Neural progenitor cell (in vitro differentiated cells): Measurements from ENCODE around the gene ANKRD28. TPM values are rescaled to one million over a fixed set of nuclear protein-coding genes. Genes with fewer than 3 reads are reported as not detected.

Experiments
- DNase-seq: peaks from one replicate; pipeline ENCODE4 v3.0.0-alpha.2; 2016; ENCODE audit warnings: low spot score
- H2AFZ ChIP-seq: fragments of 200-600 bp; sonication (generic); replicated peaks from 2 replicates; pipeline ENCODE4 v1.6.1; 2016; ENCODE audit warnings: antibody characterized with exemption
- H3F3A ChIP-seq: fragments of 200-600 bp; sonication (generic); 2 replicates; pipeline ENCODE4 v1.6.1; 2016; ENCODE audit warnings: antibody characterized with exemption, low read depth
- H3K27ac ChIP-seq: fragments of 200-600 bp; sonication (generic); 2 replicates; pipeline ENCODE4 v1.5.1; 2016; ENCODE audit warnings: mild to moderate bottlenecking
- H3K27me3 ChIP-seq: fragments of 200-600 bp; sonication (generic); 2 replicates; pipeline ENCODE4 v1.6.1; 2016; ENCODE audit warnings: mild to moderate bottlenecking, moderate library complexity
- H3K36me3 ChIP-seq: fragments of 200-600 bp; sonication (generic); 2 replicates; pipeline ENCODE4 v1.5.1; 2016
- H3K4me1 ChIP-seq: fragments of 200-600 bp; sonication (generic); 2 replicates; pipeline ENCODE4 v1.6.1; 2016; ENCODE audit warnings: mixed run types
- H3K4me2 ChIP-seq: fragments of 200-600 bp; sonication (generic); 2 replicates; pipeline ENCODE4 v1.6.1; 2016
- H3K4me3 ChIP-seq: fragments of 200-600 bp; sonication (generic); 2 replicates; pipeline ENCODE4 v1.5.1; 2016
- H3K79me2 ChIP-seq: fragments of 200-600 bp; sonication (generic); 2 replicates; pipeline ENCODE4 v1.6.1; 2016; ENCODE audit warnings: low read depth
- H3K9ac ChIP-seq: fragments of 200-600 bp; sonication (generic); 2 replicates; pipeline ENCODE4 v1.6.1; 2016
- H3K9me3 ChIP-seq: fragments of 200-600 bp; sonication (generic); 2 replicates; pipeline ENCODE4 v1.5.1; 2016; ENCODE audit warnings: low read depth
- H4K20me1 ChIP-seq: fragments of 200-600 bp; sonication (generic); 2 replicates; pipeline ENCODE4 v1.6.1; 2016; ENCODE audit warnings: low read depth
- H3K27ac Mint-ChIP-seq: 3 replicates; pipeline ENCODE4 v1.8.0; 2021; ENCODE audit warnings: mixed read lengths
- H3K27me3 Mint-ChIP-seq: 2 replicates; pipeline ENCODE4 v1.8.0; 2022; ENCODE audit warnings: low read depth, mild to moderate bottlenecking, inconsistent platforms, moderate library complexity, mixed read lengths; ENCODE audit not compliant: insufficient read depth
- H3K36me3 Mint-ChIP-seq: 3 replicates; pipeline ENCODE4 v1.8.0; 2021; ENCODE audit warnings: mixed read lengths
- H3K4me1 Mint-ChIP-seq: 3 replicates; pipeline ENCODE4 v1.8.0; 2021; ENCODE audit warnings: mixed read lengths
- H3K4me3 Mint-ChIP-seq: 3 replicates; pipeline ENCODE4 v1.8.0; 2021; ENCODE audit warnings: mild to moderate bottlenecking, moderate library complexity, mixed read lengths
- H3K9me3 Mint-ChIP-seq: 3 replicates; pipeline ENCODE4 v1.8.0; 2020; ENCODE audit warnings: mixed read lengths
- EZH2 ChIP-seq: fragments of 200-600 bp; sonication (generic); IDR thresholded peaks from 2 replicates; pipeline ENCODE4 v1.6.1; 2017; ENCODE audit warnings: antibody characterized with exemption, mild to moderate bottlenecking, moderate library complexity
- EZH2phosphoT487 ChIP-seq: fragments of 200-600 bp; sonication (generic); IDR thresholded peaks from 2 replicates; pipeline ENCODE4 v1.6.1; 2017; ENCODE audit warnings: antibody characterized with exemption
- total RNA-seq: library from RNA; depleted of rRNA; stranded (reverse); fragments of >200 nt; gene quantifications from 2 replicates; pipeline ENCODE4 v1.2.3, GENCODE V29; 2015; ENCODE audit warnings: low replicate concordance
- TF ChIP-seq, protein P1 (sequence below): fragments of 200-600 bp; sonication (generic); IDR thresholded peaks from 2 replicates; pipeline ENCODE4 v1.5.1; 2017; ENCODE audit warnings: antibody characterized with exemption, mild to moderate bottlenecking

The ANKRD28 gene
- total RNA-seq, 1 donor from 2014 or later, result 36.4 TPM

- no peak for DNase-seq
- Histone ChIP-seq H3K4me3 (no peak overlapping the region), H3K36me3 (peaks cover 5% of the 10 kb centered on the region), H3K79me2 (no peaks in the 10 kb centered on the region), H3K27ac (no peak overlapping the region), H3K9ac (no peak overlapping the region), H3K9me3 (no peaks in the 10 kb centered on the region), H2AFZ (no peak overlapping the region), H3K27me3 (no peaks in the 10 kb centered on the region), H4K20me1 (peaks cover 11% of the 10 kb centered on the region), H3K4me2 (no peak overlapping the region), H3F3A (peaks cover 12% of the 10 kb centered on the region), H3K4me1 (peaks cover 21% of the 10 kb centered on the region)
- TF ChIP-seq, protein P1, sequence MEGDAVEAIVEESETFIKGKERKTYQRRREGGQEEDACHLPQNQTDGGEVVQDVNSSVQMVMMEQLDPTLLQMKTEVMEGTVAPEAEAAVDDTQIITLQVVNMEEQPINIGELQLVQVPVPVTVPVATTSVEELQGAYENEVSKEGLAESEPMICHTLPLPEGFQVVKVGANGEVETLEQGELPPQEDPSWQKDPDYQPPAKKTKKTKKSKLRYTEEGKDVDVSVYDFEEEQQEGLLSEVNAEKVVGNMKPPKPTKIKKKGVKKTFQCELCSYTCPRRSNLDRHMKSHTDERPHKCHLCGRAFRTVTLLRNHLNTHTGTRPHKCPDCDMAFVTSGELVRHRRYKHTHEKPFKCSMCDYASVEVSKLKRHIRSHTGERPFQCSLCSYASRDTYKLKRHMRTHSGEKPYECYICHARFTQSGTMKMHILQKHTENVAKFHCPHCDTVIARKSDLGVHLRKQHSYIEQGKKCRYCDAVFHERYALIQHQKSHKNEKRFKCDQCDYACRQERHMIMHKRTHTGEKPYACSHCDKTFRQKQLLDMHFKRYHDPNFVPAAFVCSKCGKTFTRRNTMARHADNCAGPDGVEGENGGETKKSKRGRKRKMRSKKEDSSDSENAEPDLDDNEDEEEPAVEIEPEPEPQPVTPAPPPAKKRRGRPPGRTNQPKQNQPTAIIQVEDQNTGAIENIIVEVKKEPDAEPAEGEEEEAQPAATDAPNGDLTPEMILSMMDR, result no peak
- no peak for TF ChIP-seq EZH2
- no peak for TF ChIP-seq EZH2phosphoT487
- peaks cover 8% of the 10 kb centered on the region for H3K36me3 Mint-ChIP-seq
- no peak overlapping the region for H3K27ac Mint-ChIP-seq
- no peak overlapping the region for H3K4me3 Mint-ChIP-seq
- peaks cover 7% of the 10 kb centered on the region for H3K4me1 Mint-ChIP-seq
- H3K27me3 Mint-ChIP-seq, result no peaks in the 10 kb centered on the region
- no peaks in the 10 kb centered on the region for H3K9me3 Mint-ChIP-seq
Observed at GRCh38 chr3:15755181-15755580, 42.6 kb downstream of the ANKRD28 start.

- no peak overlapping the region for H3K4me3 ChIP-seq
- H3K27ac ChIP-seq, result no peak overlapping the region
- H3K9ac ChIP-seq, result no peak overlapping the region
- peaks cover 11% of the 10 kb centered on the region for H4K20me1 ChIP-seq
- peaks cover 5% of the 10 kb centered on the region for H3K36me3 ChIP-seq
- Mint-ChIP-seq H3K4me1 (peaks cover 7% of the 10 kb centered on the region), H3K27me3 (no peaks in the 10 kb centered on the region), H3K36me3 (peaks cover 16% of the 10 kb centered on the region), H3K27ac (no peak overlapping the region), H3K9me3 (peaks cover 5% of the 10 kb centered on the region), H3K4me3 (no peak overlapping the region)
- H3K4me1 ChIP-seq, result peaks cover 21% of the 10 kb centered on the region
- no peaks in the 10 kb centered on the region for H3K27me3 ChIP-seq
- TF ChIP-seq EZH2 (no peak), EZH2phosphoT487 (no peak)
- TF ChIP-seq, protein P1, result no peak
- no peak for DNase-seq
- no peaks in the 10 kb centered on the region for H3K9me3 ChIP-seq
- H2AFZ ChIP-seq, result no peak overlapping the region
- H3K79me2 ChIP-seq, result no peaks in the 10 kb centered on the region
- no peak overlapping the region for H3K4me2 ChIP-seq
- peaks cover 12% of the 10 kb centered on the region for H3F3A ChIP-seq
Observed at GRCh38 chr3:15754047-15754446, 43.7 kb downstream of the ANKRD28 start.

GRCh38 chr3:15753056-15753710 lies 44.6 kb downstream of the ANKRD28 start:
- peaks cover 11% of the 10 kb centered on the region for H4K20me1 ChIP-seq
- peak overlapping the region; percentile 59 for H3K27ac ChIP-seq
- peaks cover 5% of the 10 kb centered on the region for H3K36me3 ChIP-seq
- no peaks in the 10 kb centered on the region for H3K27me3 ChIP-seq
- Mint-ChIP-seq H3K4me1 (peaks cover 7% of the 10 kb centered on the region), H3K9me3 (peaks cover 5% of the 10 kb centered on the region), H3K27ac (no peak overlapping the region), H3K27me3 (no peaks in the 10 kb centered on the region), H3K4me3 (no peak overlapping the region), H3K36me3 (peaks cover 22% of the 10 kb centered on the region)
- H3K9me3 ChIP-seq, result no peaks in the 10 kb centered on the region
- no peak overlapping the region for H2AFZ ChIP-seq
- DNase-seq, result peak; percentile 43
- H3K79me2 ChIP-seq, result no peaks in the 10 kb centered on the region
- no peak for TF ChIP-seq EZH2
- TF ChIP-seq, protein P1, result no peak
- TF ChIP-seq EZH2phosphoT487, result no peak
- peak overlapping the region; percentile 25 for H3K4me2 ChIP-seq
- H3K4me1 ChIP-seq, result peaks cover 21% of the 10 kb centered on the region
- peaks cover 12% of the 10 kb centered on the region for H3F3A ChIP-seq
- H3K4me3 ChIP-seq, result no peak overlapping the region
- no peak overlapping the region for H3K9ac ChIP-seq
